Activated CD8-positive, alpha-beta memory T cell treated with anti-CD3 and anti-CD28 coated beads, Interleukin-2, amount 50 U/mL, for 48 hours (primary cell): ENCODE results near the gene GNE.
"Not testable (repeated sequence)": the region's sequence is repeated elsewhere in the genome, so short reads cannot be mapped to it uniquely, and the experiment has no call there.

ENCODE experiments used
- DNase-seq: peaks from one replicate; pipeline ENCODE4 v3.0.0-alpha.2; 2020

GNE gene

GRCh38 chr9:36263683-36264082 lies 5.4 kb upstream of the GNE start:
- no peak for DNase-seq

- DNase-seq, result no peak
These were observed 817 bp upstream of the GNE start for GRCh38 chr9:36258996-36259533.

- DNase-seq, result no peak
These were observed 6.8 kb downstream of the GNE start for GRCh38 chr9:36251428-36251827.

DNA sequence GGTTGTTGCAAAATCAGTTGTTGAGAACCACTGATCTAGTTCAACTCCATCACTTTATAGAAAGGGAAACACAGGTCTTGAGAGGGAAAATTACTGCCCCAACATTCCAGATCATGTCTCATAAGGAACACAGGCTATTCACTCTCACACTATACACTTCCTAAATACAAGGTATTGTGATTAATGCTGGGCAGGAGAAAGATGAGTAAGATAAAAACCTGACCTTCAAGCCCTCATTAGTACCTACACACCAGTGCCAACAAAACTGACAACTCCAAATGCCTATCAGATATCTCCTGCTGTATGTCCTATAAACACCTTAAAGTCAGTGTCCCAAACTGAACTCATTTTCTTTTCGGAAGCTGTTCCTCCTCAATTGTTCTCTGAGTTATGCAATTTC lies 8.2 kb downstream of the GNE start:
- DNase-seq, result no peak

DNA sequence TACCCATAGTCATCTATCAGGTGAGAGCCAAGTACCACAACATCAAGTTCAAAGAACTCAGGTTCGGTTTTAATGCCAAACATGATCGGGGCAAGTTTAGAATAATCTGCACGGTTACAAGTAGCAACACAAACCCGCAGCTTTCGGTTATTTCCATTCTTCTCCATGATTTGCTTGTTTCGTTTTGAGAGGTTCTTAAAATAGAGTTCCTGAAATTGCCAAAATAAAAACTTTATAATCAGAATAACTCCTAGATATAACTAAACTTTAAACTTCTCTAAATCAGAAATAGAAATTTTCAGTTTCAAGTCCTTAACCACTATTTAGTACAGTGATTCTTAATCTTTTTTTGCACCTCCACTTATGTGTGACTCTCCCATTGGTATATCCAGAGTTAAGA lies 9.1 kb downstream of the GNE start:
- no peak for DNase-seq

- DNase-seq, result not testable (repeated sequence)
These were observed 10.2 kb downstream of the GNE start for GRCh38 chr9:36248061-36248460.

GRCh38 chr9:36247356-36247755 lies 10.9 kb downstream of the GNE start:
- DNase-seq, result no peak

GRCh38 chr9:36245906-36246305 lies 12.3 kb downstream of the GNE start:
- no peak for DNase-seq

GRCh38 chr9:36239675-36240074 lies 18.6 kb downstream of the GNE start:
- DNase-seq, result not testable (repeated sequence)

DNA sequence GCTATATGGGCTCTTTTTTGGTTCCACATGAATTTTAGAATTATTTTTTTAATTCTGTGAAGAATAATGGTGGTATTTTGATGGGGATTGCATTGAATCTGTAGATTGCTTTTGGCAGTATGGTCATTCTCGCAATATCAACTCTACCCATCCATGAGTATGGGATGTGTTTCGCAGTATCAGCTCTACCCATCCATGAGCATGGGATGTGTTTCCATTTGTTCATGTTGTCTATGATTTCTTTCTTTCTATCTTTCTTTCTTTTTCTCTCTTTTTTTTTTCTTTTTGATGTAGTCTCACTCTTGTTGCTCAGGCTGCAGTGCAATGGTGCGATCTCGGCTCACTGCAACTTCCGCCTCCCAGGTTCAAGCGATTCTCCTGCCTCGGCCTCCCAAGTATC lies 19.0 kb downstream of the GNE start:
- not testable (repeated sequence) for DNase-seq

GRCh38 chr9:36237230-36237629 lies 21.0 kb downstream of the GNE start:
- DNase-seq, result no peak

DNA sequence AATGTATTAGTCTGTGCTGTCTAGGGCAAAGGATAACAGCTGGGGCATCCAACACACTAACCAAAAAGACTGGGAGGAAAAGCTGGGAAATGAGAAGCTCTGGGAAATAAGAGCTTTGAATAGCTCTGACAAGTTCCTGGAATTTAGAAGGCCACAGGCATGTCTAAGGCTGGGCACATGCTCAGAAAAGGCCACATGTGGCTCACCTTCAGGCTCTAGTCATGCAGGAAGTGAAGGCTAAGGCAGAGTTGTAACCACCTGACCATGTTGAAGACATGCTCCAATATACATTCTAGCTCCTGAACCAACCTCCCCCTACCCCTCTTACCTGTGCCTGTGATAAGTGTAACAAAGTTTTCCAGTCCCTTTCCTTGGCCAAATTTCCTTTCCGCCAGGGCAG lies 35.8 kb downstream of the GNE start:
- no peak for DNase-seq

DNA sequence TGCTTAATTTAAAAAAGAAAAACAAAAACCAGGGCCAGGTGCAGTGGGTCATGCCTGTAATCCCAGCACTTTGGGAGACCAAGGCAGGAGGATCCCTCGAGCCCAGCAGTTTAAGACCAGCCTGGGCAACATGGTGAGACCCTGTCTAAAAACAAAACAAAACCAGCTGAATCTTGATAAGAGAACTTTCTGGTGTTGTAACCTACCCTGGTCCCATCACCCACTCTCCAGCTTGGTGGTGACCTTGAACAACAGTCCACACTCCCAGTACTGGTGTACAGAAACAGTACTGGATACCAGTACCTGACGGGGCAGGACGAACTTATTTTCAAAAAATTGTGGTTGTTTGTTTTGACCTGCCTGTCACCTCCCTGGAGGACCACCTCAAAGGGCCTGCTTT lies 36.6 kb downstream of the GNE start:
- no peak for DNase-seq

GRCh38 chr9:36218411-36218901 lies 39.8 kb downstream of the GNE start:
- DNase-seq, result no peak

DNA sequence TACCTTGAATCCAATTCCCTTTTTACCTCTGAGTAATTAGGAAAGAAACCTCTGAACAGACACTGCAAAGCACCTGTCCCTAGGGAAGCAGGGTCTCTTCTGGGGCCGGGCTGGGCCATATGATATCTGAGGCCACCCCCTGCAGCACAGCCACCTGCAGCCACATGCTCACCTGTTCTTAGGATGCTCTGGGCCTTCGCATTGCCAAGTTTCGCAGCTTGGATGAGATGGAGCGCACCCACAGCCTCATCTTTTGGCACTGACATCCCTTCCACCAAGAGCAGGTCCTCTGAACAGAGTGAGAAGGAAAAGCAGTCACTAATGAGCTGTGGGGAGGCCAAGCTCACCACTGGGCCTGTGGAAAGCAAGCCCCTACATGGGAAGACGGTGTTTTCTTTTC lies 40.2 kb downstream of the GNE start:
- no peak for DNase-seq

- no peak for DNase-seq
These were observed 40.8 kb downstream of the GNE start for GRCh38 chr9:36217256-36217968.

GRCh38 chr9:36214571-36214970 lies 43.7 kb downstream of the GNE start:
- no peak for DNase-seq

DNA sequence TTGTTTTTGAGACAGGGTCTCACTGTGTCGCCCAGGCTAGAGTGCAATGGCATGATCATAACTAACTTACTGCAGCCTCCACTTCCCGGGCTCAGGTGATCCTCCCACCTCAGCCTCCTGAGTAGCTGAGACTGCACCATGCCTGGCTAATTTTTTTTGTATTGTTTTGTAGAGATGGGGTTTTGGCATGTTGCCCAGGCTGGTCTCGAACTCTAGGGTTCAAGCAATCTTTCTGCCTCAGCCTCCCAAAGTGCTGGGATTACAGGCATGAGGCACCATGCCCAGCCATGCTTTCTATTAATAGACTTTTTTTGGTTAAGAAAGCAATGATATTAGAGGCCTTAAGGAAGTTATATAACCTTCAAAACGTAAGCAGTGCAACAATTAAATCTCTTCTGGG lies 44.3 kb downstream of the GNE start:
- DNase-seq, result no peak

DNA sequence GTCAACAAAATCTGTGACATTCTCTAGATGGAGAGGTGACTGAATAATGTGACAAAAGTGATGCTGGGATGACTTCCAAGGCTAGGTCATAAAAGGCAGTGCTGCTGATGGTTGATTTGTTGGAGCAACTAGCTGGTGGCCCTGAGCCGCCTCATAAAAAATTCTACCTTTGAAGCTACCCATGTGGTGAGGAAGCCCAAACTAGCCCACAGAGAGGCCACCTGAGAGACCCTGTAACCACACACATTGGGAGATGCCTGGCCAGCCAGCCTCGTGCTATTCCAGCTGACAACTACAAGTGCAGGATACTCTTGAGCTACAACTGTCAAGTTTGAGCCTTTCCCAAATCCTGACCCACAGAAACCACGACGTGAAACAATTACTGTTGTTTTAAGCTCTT lies 44.9 kb downstream of the GNE start:
- no peak for DNase-seq

- DNase-seq, result no peak
These were observed 46.7 kb downstream of the GNE start for GRCh38 chr9:36211510-36211909.

- no peak for DNase-seq
These were observed 47.5 kb downstream of the GNE start for GRCh38 chr9:36210722-36211121.

DNA sequence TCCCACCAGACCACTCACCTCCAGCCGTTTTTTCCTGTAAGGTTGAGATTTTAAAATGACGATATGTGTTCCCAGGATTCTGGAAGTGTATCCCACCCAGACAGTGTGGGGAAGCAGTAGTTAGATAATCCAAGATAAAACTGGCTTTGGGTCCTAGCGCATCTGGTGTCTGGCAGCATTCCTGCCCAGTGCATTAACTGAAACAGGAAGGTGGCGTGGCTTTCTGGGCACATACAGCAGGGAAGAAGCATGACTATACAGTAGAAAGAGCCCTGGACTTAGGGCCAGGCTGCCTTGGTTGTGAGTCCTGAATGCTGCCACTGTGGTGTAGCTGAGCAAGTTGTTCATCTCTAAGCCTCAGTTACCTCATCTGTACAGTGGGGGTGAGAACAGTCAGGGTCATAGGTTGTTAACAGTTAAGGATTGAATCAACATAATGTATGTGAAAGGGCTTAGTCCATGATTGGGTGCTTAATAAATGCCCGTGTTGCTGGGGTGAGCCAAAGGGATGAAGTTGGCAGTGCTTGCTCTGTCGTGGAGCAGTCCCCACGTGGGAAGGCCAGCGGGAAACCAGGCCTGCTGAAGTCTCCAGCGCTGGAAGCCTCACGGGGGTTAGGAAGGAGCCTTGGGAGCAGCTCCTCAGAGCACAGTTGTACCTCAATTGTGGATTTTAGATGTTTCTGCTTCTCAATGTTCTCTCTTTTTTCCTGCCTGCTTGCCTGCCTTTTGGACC lies 49.6 kb downstream of the GNE start:
- no peak for DNase-seq

DNA sequence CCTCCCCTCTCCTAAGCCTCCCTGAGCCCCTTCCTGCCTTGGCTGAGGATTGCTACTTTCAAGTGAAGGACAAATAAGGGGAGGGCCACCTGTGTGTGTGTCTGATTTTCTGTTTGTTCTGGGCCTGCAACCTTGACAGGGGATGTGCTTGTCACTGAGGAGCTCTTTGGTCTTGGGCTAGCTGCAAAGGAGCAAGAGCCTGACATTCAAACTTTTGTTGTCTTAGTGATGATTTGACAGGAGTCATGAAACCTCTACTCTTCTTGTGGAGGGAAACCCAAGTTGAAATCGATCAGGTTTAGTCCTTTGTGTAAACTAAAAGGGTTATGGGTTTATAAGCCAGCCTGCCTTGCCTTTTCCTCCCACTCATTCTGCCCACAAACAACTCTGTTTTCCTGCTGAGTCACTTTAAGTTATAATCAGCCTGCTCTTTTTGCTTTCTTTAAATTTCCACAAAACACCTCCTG lies 50.7 kb downstream of the GNE start:
- no peak for DNase-seq

DNA sequence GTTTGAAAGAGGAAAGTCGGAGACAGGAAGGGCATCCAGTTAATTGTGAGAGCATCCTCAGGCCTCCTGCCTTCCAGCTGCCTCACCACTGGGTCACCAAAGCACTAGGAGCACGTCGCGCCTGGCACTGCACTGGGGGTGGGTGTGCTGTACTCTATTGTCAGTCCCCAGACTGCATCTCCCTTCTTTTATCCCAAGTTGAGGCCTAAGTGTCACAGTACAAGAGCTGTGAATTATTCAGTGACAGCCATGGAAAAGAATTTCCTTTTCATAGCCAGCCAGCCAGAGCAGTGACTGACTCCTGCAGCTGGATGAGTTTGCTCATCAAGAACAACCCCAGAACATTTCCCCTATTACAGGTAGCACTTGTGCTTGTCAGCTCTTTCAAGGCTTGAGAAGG lies 51.2 kb downstream of the GNE start:
- no peak for DNase-seq
